WTC11 (cell line): ENCODE measurements around the gene KRT24. TPM values are rescaled to one million over a fixed set of nuclear protein-coding genes. Genes with fewer than 3 reads are reported as not detected.

Experiments used
- ATAC-seq: fragments of 200-7000 bp; cut with Tn5 transposase; 2 replicates; pipeline ENCODE4 v1.10.0; 2021; ENCODE audit warnings: mild to moderate bottlenecking, moderate library complexity
- CTCF ChIA-PET: fragments of 300-600 bp; sonication (Branson Sonifier 250); formaldehyde crosslinking; loops from one replicate; lab custom pipeline; 2021; ENCODE audit warnings: antibody characterized with exemption; lab: Charles Lee
- POLR2A ChIA-PET: fragments of 350-600 bp; sonication (Branson Sonifier 250); formaldehyde crosslinking; loops from one replicate; lab custom pipeline; 2021; ENCODE audit warnings: antibody characterized with exemption; lab: Charles Lee
- DNase-seq: peaks from one replicate; pipeline ENCODE4 v3.0.0; 2021; ENCODE audit warnings: low spot score
- H3K27ac Mint-ChIP-seq: 2 replicates; pipeline ENCODE4 v1.8.0; 2021; ENCODE audit warnings: mixed read lengths
- H3K27me3 Mint-ChIP-seq: 2 replicates; pipeline ENCODE4 v1.8.0; 2021; ENCODE audit warnings: low read depth, mild to moderate bottlenecking, moderate library complexity, mixed read lengths
- H3K36me3 Mint-ChIP-seq: 2 replicates; pipeline ENCODE4 v1.8.0; 2021; ENCODE audit warnings: mixed read lengths
- H3K4me1 Mint-ChIP-seq: 2 replicates; pipeline ENCODE4 v1.8.0; 2022; ENCODE audit warnings: mixed read lengths
- H3K4me3 Mint-ChIP-seq: 2 replicates; pipeline ENCODE4 v1.8.0; 2021; ENCODE audit warnings: mild to moderate bottlenecking, moderate library complexity, mixed read lengths
- H3K9me3 Mint-ChIP-seq: 2 replicates; pipeline ENCODE4 v1.8.0; 2021; ENCODE audit warnings: mixed read lengths
- CREB1 ChIP-seq: sonication (generic); formaldehyde crosslinking; IDR thresholded peaks from 2 replicates; pipeline ENCODE4 v1.8.0; 2023; ENCODE audit warnings: mild to moderate bottlenecking, missing genetic modification reagents
- E2F1 ChIP-seq: sonication (generic); formaldehyde crosslinking; IDR thresholded peaks from 2 replicates; pipeline ENCODE4 v1.8.0; 2022; ENCODE audit warnings: mild to moderate bottlenecking, missing genetic modification reagents
- ESRRA ChIP-seq: sonication (generic); formaldehyde crosslinking; IDR thresholded peaks from 2 replicates; pipeline ENCODE4 v1.8.1; 2022; ENCODE audit warnings: mild to moderate bottlenecking, missing genetic modification reagents, borderline replicate concordance
- GTF2I ChIP-seq: fragments of 250-450 bp; sonication (Bioruptor Pico); conservative IDR thresholded peaks from 2 replicates; pipeline ENCODE4 v1.4.0; 2021; ENCODE audit warnings: mild to moderate bottlenecking
- JUN ChIP-seq: sonication (generic); formaldehyde crosslinking; IDR thresholded peaks from 2 replicates; pipeline ENCODE4 v1.8.0; 2023; ENCODE audit warnings: mild to moderate bottlenecking, missing genetic modification reagents
- KAT7 ChIP-seq: sonication (generic); formaldehyde crosslinking; IDR thresholded peaks from 2 replicates; pipeline ENCODE4 v1.8.1; 2023; ENCODE audit warnings: missing genetic modification reagents, mild to moderate bottlenecking, borderline replicate concordance
- NR2C2 ChIP-seq: sonication (generic); formaldehyde crosslinking; IDR thresholded peaks from 2 replicates; pipeline ENCODE4 v1.8.0; 2022; ENCODE audit warnings: mild to moderate bottlenecking, missing genetic modification reagents
- SMAD4 ChIP-seq: sonication (generic); formaldehyde crosslinking; IDR thresholded peaks from 2 replicates; pipeline ENCODE4 v1.8.0; 2022; ENCODE audit warnings: mild to moderate bottlenecking, missing genetic modification reagents
- SOX15 ChIP-seq: fragments of 250-450 bp; sonication (Bioruptor Pico); IDR thresholded peaks from 2 replicates; pipeline ENCODE4 v1.9.0; 2021; ENCODE audit warnings: mild to moderate bottlenecking
- SP1 ChIP-seq: sonication (generic); formaldehyde crosslinking; conservative IDR thresholded peaks from 2 replicates; pipeline ENCODE4 v1.8.1; 2022; ENCODE audit warnings: missing genetic modification reagents
- ZNF121 ChIP-seq: sonication (generic); formaldehyde crosslinking; IDR thresholded peaks from 2 replicates; pipeline ENCODE4 v1.8.0; 2023; ENCODE audit warnings: missing genetic modification reagents
- ZNF138 ChIP-seq: sonication (generic); formaldehyde crosslinking; conservative IDR thresholded peaks from 2 replicates; pipeline ENCODE4 v1.8.1; 2022; ENCODE audit warnings: mild to moderate bottlenecking, moderate library complexity, missing genetic modification reagents
- ZNF317 ChIP-seq: sonication (generic); formaldehyde crosslinking; IDR thresholded peaks from 2 replicates; pipeline ENCODE4 v1.8.1; 2023; ENCODE audit warnings: low read depth, mild to moderate bottlenecking, moderate library complexity, missing genetic modification reagents, borderline replicate concordance
- ZNF423 ChIP-seq: fragments of 250-450 bp; sonication (Bioruptor Pico); IDR thresholded peaks from 2 replicates; pipeline ENCODE4 v2.1.2; 2022; ENCODE audit warnings: mild to moderate bottlenecking, moderate library complexity
- ZSCAN18 ChIP-seq: fragments of 250-450 bp; sonication (Bioruptor Pico); IDR thresholded peaks from 2 replicates; pipeline ENCODE4 v2.1.2; 2022; ENCODE audit warnings: mild to moderate bottlenecking, moderate library complexity
- total RNA-seq: library from RNA; stranded (reverse); gene quantifications from 3 replicates; pipeline ENCODE4 v1.2.3, GENCODE V29; 2021
- TF ChIP-seq, protein P1 (sequence below): sonication (generic); formaldehyde crosslinking; IDR thresholded peaks from 2 replicates; pipeline ENCODE4 v1.8.1; 2023; ENCODE audit warnings: mild to moderate bottlenecking, missing genetic modification reagents, moderate library complexity
- TF ChIP-seq, protein P2 (sequence below): fragments of 250-450 bp; sonication (Bioruptor Pico); IDR thresholded peaks from 2 replicates; pipeline ENCODE4 v1.9.0; 2021; ENCODE audit warnings: moderate library complexity, mild to moderate bottlenecking, inconsistent platforms, borderline replicate concordance
- TF ChIP-seq, protein P3 (sequence below): sonication (generic); formaldehyde crosslinking; IDR thresholded peaks from 2 replicates; pipeline ENCODE4 v1.8.1; 2023; ENCODE audit warnings: mild to moderate bottlenecking, missing genetic modification reagents
- TF ChIP-seq, protein P4 (sequence below): fragments of 250-450 bp; sonication (Bioruptor Pico); IDR thresholded peaks from 2 replicates; pipeline ENCODE4 v1.8.0; 2021; ENCODE audit warnings: mild to moderate bottlenecking
- TF ChIP-seq, protein P5 (sequence below): fragments of 250-450 bp; sonication (Bioruptor Pico); conservative IDR thresholded peaks from 2 replicates; pipeline ENCODE4 v1.9.0; 2021; ENCODE audit warnings: mild to moderate bottlenecking

The KRT24 gene
- total RNA-seq, 1 experiment from 2014 or later, result not detected

DNA sequence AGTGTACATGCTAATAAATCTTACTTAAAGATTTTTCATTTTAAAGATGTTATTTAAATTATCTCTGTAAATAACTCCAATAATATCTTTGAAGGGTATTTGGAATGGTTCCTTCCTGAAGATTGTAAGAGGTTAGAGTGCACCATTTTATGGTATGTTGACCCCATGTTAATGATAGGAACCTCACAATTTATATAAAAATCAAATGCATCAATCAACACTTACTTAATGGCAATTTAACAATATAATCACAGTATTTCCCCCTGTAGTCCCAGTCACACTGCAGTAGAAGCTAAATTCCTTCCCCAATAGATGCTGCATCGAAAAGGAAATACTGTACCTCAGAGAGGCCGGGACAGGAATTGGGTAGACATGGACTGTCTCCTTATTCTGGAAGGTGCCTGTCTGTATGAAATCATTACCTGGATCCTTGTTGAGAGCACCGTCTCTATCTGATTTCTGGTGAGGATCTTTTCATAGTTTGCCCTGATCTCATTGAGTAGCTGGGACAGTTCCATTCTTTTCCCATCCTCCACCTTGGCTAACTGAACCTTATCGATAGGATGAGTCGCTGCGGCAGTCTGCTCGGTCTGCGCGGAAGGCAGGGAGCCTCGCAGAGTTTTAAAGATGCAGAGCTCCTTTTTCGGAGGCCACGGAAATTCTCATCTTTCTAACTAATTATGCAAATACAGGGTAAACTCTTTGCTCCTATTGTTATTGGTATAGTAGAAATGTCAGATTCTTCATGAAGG is 38.8 kb downstream of the KRT24 start, which contains the start of gene KRT222:
Gene KRT222 (minus strand): TSS at position 596 of the 752 bp plus-strand sequence. CDS start 78 bp downstream, at position 518.
- CTCF ChIA-PET, result interaction anchor here (0.6 to 1.4 kb wide), 6 partner anchors 23 to 1001 kb away, joined by 3 to 8 read pairs (median 4); no protein-coding TSS in a partner anchor
- POLR2A ChIA-PET, result no interaction called here
- no peak for DNase-seq
- no peaks in the 10 kb centered on the region for H3K36me3 Mint-ChIP-seq
- peak within 1 kb of the TSS; percentile 73 for H3K4me3 Mint-ChIP-seq
- H3K27me3 Mint-ChIP-seq, result no peaks in the 10 kb centered on the region
- H3K27ac Mint-ChIP-seq, result no peak within 1 kb of the TSS
- peak; percentile 41 for ATAC-seq
- no peaks in the 10 kb centered on the region for H3K9me3 Mint-ChIP-seq
- peaks cover 16% of the 10 kb centered on the region for H3K4me1 Mint-ChIP-seq
- TF ChIP-seq NR2C2 (no peak), CREB1 (CRISPR knock-in tag) (no peak), ESRRA (no peak), ZNF121 (CRISPR knock-in tag) (no peak), ZNF317 (no peak), SOX15 (CRISPR knock-in tag) (no peak), ZSCAN18 (no peak), ZNF138 (CRISPR knock-in tag) (no peak), SP1 (no peak), JUN (no peak), E2F1 (no peak), ZNF423 (CRISPR knock-in tag) (no peak), SMAD4 (CRISPR knock-in tag) (no peak), GTF2I (CRISPR knock-in tag) (no peak), KAT7 (CRISPR knock-in tag) (no peak)
- TF ChIP-seq, protein P1, sequence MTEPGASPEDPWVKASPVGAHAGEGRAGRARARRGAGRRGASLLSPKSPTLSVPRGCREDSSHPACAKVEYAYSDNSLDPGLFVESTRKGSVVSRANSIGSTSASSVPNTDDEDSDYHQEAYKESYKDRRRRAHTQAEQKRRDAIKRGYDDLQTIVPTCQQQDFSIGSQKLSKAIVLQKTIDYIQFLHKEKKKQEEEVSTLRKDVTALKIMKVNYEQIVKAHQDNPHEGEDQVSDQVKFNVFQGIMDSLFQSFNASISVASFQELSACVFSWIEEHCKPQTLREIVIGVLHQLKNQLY, result no peak
- TF ChIP-seq, protein P2, sequence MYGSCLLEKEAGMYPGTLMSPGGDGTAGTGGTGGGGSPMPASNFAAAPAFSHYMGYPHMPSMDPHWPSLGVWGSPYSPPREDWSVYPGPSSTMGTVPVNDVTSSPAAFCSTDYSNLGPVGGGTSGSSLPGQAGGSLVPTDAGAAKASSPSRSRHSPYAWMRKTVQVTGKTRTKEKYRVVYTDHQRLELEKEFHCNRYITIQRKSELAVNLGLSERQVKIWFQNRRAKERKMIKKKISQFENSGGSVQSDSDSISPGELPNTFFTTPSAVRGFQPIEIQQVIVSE (CRISPR knock-in tag), result no peak
- TF ChIP-seq, protein P3, sequence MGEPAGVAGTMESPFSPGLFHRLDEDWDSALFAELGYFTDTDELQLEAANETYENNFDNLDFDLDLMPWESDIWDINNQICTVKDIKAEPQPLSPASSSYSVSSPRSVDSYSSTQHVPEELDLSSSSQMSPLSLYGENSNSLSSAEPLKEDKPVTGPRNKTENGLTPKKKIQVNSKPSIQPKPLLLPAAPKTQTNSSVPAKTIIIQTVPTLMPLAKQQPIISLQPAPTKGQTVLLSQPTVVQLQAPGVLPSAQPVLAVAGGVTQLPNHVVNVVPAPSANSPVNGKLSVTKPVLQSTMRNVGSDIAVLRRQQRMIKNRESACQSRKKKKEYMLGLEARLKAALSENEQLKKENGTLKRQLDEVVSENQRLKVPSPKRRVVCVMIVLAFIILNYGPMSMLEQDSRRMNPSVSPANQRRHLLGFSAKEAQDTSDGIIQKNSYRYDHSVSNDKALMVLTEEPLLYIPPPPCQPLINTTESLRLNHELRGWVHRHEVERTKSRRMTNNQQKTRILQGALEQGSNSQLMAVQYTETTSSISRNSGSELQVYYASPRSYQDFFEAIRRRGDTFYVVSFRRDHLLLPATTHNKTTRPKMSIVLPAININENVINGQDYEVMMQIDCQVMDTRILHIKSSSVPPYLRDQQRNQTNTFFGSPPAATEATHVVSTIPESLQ (CRISPR knock-in tag), result no peak
- TF ChIP-seq, protein P4, sequence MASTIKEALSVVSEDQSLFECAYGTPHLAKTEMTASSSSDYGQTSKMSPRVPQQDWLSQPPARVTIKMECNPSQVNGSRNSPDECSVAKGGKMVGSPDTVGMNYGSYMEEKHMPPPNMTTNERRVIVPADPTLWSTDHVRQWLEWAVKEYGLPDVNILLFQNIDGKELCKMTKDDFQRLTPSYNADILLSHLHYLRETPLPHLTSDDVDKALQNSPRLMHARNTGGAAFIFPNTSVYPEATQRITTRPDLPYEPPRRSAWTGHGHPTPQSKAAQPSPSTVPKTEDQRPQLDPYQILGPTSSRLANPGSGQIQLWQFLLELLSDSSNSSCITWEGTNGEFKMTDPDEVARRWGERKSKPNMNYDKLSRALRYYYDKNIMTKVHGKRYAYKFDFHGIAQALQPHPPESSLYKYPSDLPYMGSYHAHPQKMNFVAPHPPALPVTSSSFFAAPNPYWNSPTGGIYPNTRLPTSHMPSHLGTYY, result no peak
- TF ChIP-seq, protein P5, sequence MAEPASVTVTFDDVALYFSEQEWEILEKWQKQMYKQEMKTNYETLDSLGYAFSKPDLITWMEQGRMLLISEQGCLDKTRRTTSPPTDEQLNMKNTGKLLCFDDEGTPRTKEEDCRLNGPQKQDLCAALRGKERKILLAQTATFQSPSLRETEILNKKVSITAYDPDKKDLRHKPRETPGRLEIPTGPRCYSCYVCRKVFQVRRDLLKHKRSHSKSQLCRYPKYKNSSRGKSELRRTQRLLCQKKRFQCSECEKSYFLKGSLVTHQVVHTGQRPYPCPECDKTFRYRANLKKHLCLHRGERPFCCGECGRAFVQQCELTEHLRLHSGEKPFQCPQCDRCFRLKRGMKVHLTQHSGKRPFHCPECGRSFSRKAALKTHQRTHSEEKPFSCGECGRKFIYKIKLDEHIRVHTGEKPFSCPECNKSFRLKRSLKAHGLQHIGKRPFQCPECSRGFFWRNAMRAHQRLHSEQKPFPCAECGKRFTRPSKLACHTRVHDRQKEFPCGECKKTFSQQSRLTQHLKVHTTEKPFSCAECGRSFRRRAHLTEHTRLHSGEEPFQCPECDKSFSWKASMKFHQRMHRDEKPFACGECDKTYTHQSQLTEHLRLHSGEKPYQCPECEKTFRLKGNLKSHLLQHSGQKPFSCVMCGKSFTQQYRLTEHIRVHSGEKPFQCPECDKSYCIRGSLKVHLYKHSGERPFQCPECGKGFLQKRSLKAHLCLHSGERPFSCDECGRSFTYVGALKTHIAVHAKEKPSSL, result no peak
